DND-41 (cell line): ENCODE measurements around the gene BBS12.
"Not testable (repeated sequence)": the region's sequence is repeated elsewhere in the genome, so short reads cannot be mapped to it uniquely, and the experiment has no call there.

Source experiments
- ATAC-seq: fragments of 200-7000 bp; cut with Tn5 transposase; 3 replicates; pipeline ENCODE4 v1.9.1; 2021; ENCODE audit warnings: low read depth; ENCODE audit not compliant: insufficient read depth
- DNase-seq: peaks from one replicate; pipeline ENCODE4 v3.0.0-alpha.2; 2020
- H2AFZ ChIP-seq: 2 replicates; pipeline ENCODE4 v1.6.0; 2012; ENCODE audit warnings: low read depth, low read length
- H3K27ac ChIP-seq: 2 replicates; pipeline ENCODE4 v1.5.1; 2012; ENCODE audit warnings: low read length, inconsistent platforms
- H3K27me3 ChIP-seq: fragments of 200-600 bp; sonication (generic); 2 replicates; pipeline ENCODE4 v1.6.0; 2012; ENCODE audit warnings: low read length, mild to moderate bottlenecking, inconsistent platforms; ENCODE audit not compliant: insufficient read depth, poor library complexity
- H3K36me3 ChIP-seq: 2 replicates; pipeline ENCODE4 v1.5.1; 2012; ENCODE audit warnings: low read length, inconsistent platforms; ENCODE audit not compliant: insufficient read depth
- H3K4me1 ChIP-seq: 2 replicates; pipeline ENCODE4 v1.5.1; 2012; ENCODE audit warnings: mild to moderate bottlenecking, low read length; ENCODE audit not compliant: insufficient read depth
- H3K4me2 ChIP-seq: 2 replicates; pipeline ENCODE4 v1.6.0; 2012; ENCODE audit warnings: mild to moderate bottlenecking, moderate library complexity, low read length, inconsistent platforms; ENCODE audit not compliant: insufficient read depth
- H3K4me3 ChIP-seq, 2 experiments: fragments of 200-600 bp in 1 of 2; shearing (Covaris generic) in 1 of 2; 2 replicates each; pipeline ENCODE4 v1.5.1; 2012 to 2016; ENCODE audit warnings: inconsistent platforms in 2 of 2, low read length in 2 of 2, mild to moderate bottlenecking in 2 of 2, low read depth in 1 of 2, moderate library complexity in 1 of 2
- H3K79me2 ChIP-seq: 2 replicates; pipeline ENCODE4 v1.6.0; 2012; ENCODE audit warnings: low read length, inconsistent platforms; ENCODE audit not compliant: insufficient read depth
- H3K9ac ChIP-seq: 2 replicates; pipeline ENCODE4 v1.6.0; 2012; ENCODE audit warnings: low read depth, mild to moderate bottlenecking, inconsistent platforms, low read length, moderate library complexity
- H3K9me3 ChIP-seq: 2 replicates; pipeline ENCODE4 v1.5.1; 2012; ENCODE audit warnings: low read length, moderate library complexity, mild to moderate bottlenecking, inconsistent platforms; ENCODE audit not compliant: insufficient read depth, severe bottlenecking
- H4K20me1 ChIP-seq: 2 replicates; pipeline ENCODE4 v1.6.0; 2012; ENCODE audit warnings: low read length; ENCODE audit not compliant: insufficient read depth
- CTCF ChIP-seq: IDR thresholded peaks from 2 replicates; pipeline ENCODE4 v1.5.1; 2012; ENCODE audit warnings: borderline replicate concordance, low read length, moderate library complexity, mild to moderate bottlenecking; ENCODE audit not compliant: poor library complexity, severe bottlenecking; ENCODE audit errors: extremely low read depth
- EZH2 ChIP-seq: IDR thresholded peaks from 3 replicates; pipeline ENCODE4 v1.6.1; 2012; ENCODE audit warnings: borderline replicate concordance, low read depth, mild to moderate bottlenecking, moderate library complexity, low read length, inconsistent platforms; ENCODE audit not compliant: severe bottlenecking

BBS12 gene

GRCh38 chr4:122783301-122784215 is 51.1 kb downstream of the BBS12 start:
- no peak overlapping the region for H3K4me3 ChIP-seq
- H3K27ac ChIP-seq = no peak overlapping the region
- H3K9ac ChIP-seq = no peak overlapping the region
- no peaks in the 10 kb centered on the region for H3K36me3 ChIP-seq
- DNase-seq = no peak
- ATAC-seq = no peak
- no peaks in the 10 kb centered on the region for H3K9me3 ChIP-seq
- no peaks in the 10 kb centered on the region for H3K27me3 ChIP-seq
- no peak for TF ChIP-seq EZH2
- TF ChIP-seq CTCF = no peak
- no peaks in the 10 kb centered on the region for H3K79me2 ChIP-seq
- no peaks in the 10 kb centered on the region for H3K4me1 ChIP-seq
- H3K4me2 ChIP-seq = no peak overlapping the region
- no peaks in the 10 kb centered on the region for H4K20me1 ChIP-seq
- no peak overlapping the region for H2AFZ ChIP-seq

- H3K27ac ChIP-seq = no peak overlapping the region
- no peak overlapping the region for H2AFZ ChIP-seq
- H4K20me1 ChIP-seq = no peaks in the 10 kb centered on the region
- no peak overlapping the region for H3K4me2 ChIP-seq
- H3K79me2 ChIP-seq = no peaks in the 10 kb centered on the region
- ATAC-seq (no peak), DNase-seq (no peak)
- H3K36me3 ChIP-seq = no peaks in the 10 kb centered on the region
- H3K9ac ChIP-seq = no peak overlapping the region
- no peaks in the 10 kb centered on the region for H3K9me3 ChIP-seq
- TF ChIP-seq EZH2 (no peak), CTCF (no peak)
- no peaks in the 10 kb centered on the region for H3K4me1 ChIP-seq
- H3K4me3 ChIP-seq = no peak overlapping the region
- no peaks in the 10 kb centered on the region for H3K27me3 ChIP-seq
Observed at GRCh38 chr4:122784261-122784660, 51.8 kb downstream of the BBS12 start.

GRCh38 chr4:122785099-122785498 is 52.6 kb downstream of the BBS12 start:
- Histone ChIP-seq H3K4me2 (no peak overlapping the region), H3K4me3 (no peak overlapping the region), H3K79me2 (no peaks in the 10 kb centered on the region), H3K27me3 (no peaks in the 10 kb centered on the region), H4K20me1 (no peaks in the 10 kb centered on the region), H3K36me3 (no peaks in the 10 kb centered on the region), H3K9ac (no peak overlapping the region), H3K9me3 (no peaks in the 10 kb centered on the region), H3K27ac (no peak overlapping the region), H2AFZ (no peak overlapping the region), H3K4me1 (no peaks in the 10 kb centered on the region)
- no peak for TF ChIP-seq EZH2
- no peak for TF ChIP-seq CTCF
- ATAC-seq = no peak
- DNase-seq = no peak

- not testable (repeated sequence) for H3K27ac ChIP-seq, H3K9me3 ChIP-seq, H3K9ac ChIP-seq, H3K79me2 ChIP-seq, H3K4me3 ChIP-seq, H3K4me2 ChIP-seq, H4K20me1 ChIP-seq, H3K27me3 ChIP-seq, ATAC-seq, H3K36me3 ChIP-seq, H2AFZ ChIP-seq, H3K4me1 ChIP-seq, DNase-seq
Observed at GRCh38 chr4:122786296-122786695, 53.8 kb downstream of the BBS12 start.

GRCh38 chr4:122786920-122787319 is 54.4 kb downstream of the BBS12 start:
- not testable (repeated sequence) for H3K27me3 ChIP-seq, H3K79me2 ChIP-seq, H3K36me3 ChIP-seq, DNase-seq, ATAC-seq, H3K4me3 ChIP-seq, H2AFZ ChIP-seq, H3K4me2 ChIP-seq, H3K4me1 ChIP-seq, H3K27ac ChIP-seq, H3K9ac ChIP-seq, H4K20me1 ChIP-seq, H3K9me3 ChIP-seq
